HG02885 (cell line): Measurements from ENCODE around the gene RAD51B.

ENCODE experiments used
- ATAC-seq: cut with Tn5 transposase; IDR thresholded peaks from one replicate; pipeline ENCODE4 v1.9.1; 2021; ENCODE audit warnings: mild to moderate bottlenecking; ENCODE audit not compliant: unreplicated experiment, poor library complexity

The RAD51B gene

DNA sequence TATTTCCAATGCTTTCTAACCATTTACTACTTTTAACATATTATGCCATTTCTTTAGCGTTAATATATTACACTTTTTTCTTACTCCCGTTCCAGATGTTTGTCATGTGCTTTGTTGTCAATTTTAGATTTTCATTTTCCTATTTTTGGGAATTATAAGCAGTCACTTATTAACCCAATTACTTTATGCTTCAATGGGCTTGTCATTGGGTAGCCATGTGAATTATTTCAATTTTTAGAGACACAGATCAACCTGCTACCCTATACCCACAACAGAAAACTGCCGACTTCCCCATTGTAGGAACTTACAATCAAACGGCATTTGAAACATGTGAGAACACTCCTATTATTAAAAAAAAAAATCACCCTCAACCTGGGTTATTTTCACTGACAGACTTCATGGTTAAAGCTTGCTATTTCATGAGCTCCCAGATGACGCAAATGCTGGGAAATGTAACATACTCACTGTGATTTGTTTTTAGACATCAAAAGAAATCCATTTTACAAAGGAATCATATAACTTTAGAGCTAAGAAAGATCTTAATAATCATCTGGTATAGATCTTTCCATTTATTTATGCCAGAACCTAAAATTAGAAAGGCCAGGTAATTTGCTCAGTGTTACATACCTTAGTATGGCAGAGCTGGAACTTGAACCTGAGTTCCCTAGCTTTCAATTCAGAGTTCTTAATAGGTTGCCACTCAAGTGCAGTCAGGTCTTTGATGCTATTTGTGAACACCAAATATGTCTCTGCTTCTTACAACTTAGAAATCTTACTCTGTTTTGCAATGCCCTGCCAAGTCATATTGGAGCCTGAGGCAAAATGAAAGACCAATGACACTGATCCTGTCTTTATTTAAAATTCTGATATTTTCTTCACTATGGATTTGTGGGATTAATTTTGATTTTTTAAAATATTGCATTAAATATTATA is 340.4 kb downstream of the RAD51B start:
- no peak for ATAC-seq

DNA sequence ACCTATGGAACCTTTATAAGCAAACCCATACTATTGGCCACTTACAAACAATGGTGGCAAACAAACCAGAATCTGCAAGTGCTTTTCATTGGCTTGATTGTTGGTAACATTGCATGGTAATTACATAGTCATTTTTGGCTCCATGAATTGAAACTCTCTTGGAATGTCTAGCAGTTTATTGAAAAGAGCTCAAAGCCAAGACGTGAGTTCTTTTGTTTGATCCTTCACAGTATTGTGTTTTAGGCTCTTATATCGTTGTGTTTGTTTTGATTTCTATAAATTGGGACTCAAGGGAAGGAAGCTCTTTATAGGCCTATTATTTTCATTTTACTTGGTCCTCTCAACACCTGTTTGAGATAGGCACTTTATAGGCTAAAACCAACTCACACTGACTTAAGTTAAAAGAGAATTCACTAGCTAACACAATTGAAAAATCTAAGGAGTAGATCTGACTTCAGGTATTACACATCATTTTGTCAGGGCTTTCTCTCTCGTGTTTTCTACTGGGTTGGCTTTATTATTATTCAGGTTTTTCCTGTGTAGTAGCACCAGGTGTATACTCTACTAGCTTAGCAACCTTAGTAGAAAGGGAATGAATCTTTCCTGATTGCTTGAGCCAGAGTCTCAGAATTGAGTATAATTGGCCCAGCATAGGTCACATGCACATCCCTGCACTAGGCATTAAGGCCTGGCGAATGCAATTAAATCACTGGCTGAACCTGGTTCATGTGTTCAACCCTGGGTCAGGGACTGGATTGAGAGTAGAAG is 341.4 kb downstream of the RAD51B start:
- ATAC-seq, result no peak

DNA sequence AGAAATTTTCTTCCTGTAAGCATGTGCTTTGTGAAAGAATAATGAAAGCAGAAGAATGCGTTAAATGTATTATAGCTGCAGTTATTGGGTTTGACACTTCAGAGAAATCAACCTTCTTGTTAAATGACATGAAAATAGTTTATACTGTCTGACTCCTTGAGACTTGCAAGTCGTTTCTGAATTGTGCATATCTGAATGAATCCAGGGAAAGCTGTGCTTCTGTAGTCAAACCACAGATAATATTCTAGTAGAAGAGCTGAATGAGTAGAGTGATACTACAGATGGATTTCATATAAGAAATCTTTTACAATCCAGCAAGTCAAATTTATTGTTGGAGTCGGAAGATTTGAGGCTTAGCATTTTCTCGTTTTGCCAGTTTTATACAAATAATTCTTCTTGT is 343.3 kb downstream of the RAD51B start:
- ATAC-seq, result no peak

DNA sequence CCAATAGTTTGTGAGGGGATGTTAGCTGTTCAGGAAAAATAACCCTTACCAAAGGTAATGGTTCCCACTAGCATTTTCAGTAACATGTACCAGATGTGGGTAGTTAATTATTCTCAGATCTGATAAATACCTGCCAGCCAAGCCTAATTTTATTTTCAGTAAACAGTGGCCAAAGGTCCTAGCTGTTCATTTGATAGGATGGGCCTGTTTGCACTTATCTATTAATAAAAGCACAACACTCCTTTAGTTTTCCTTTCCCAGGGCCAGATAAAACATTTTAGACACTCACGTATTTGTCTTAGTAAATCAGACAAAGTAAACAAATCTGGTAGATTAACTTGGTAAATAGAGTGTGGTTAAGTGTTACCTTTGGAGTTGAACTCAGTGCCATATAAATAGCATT is 345.1 kb downstream of the RAD51B start:
- no peak for ATAC-seq

DNA sequence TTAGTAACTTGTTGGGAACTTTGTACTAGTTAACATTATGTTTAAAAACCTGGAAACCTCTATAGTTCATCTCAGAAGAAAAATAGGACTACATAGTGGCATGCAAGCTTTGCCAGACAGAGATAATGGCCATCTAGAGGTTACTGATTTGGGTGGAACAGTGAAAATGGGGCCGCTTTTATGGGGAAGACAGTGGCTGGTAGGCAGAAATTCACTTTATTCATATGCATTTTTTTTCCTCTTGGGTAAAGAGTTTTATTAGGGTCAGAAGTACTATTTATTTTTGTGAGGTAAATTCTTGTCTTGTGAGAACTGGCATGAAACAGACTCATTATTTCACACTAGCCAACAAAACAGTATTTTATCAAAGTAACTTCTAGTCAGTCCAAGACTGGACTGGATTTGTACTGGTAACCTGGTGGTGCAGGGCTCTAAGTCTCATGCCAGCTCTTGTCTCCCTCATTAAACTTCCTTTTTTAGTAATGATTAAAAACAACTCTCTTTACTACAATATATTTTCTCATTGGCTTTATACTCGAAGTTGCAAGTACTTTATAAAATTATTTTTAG is 345.8 kb downstream of the RAD51B start:
- ATAC-seq, result no peak

DNA sequence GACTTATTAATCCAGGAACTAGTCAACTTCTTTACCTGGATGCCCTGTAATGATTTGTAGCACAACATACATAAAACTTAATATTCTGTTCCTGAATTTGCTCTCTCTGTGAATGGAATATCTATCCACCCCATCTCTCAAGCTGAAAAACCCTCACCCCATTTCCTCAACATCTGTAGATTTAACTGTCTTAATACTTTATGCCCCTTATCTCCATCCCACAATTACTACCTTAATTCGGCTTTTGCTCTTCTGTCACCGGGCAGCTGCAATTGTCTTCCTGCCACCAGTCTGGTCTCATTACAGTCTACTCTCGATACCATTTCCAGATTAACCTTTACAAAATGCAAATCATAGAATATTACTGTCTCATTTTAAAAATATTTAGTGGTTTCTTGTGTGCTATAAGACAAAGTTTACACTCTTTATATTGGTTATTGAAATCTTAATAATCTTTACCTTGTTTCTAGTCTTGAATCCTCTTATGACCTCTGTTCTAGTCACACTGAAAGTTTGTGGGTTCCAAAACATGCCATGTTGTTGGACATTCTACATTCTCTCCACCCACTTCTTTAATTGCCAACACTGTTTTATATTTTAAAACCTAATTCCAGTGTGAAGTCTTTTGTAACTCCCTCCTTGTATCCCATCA is 347.3 kb downstream of the RAD51B start:
- no peak for ATAC-seq

DNA sequence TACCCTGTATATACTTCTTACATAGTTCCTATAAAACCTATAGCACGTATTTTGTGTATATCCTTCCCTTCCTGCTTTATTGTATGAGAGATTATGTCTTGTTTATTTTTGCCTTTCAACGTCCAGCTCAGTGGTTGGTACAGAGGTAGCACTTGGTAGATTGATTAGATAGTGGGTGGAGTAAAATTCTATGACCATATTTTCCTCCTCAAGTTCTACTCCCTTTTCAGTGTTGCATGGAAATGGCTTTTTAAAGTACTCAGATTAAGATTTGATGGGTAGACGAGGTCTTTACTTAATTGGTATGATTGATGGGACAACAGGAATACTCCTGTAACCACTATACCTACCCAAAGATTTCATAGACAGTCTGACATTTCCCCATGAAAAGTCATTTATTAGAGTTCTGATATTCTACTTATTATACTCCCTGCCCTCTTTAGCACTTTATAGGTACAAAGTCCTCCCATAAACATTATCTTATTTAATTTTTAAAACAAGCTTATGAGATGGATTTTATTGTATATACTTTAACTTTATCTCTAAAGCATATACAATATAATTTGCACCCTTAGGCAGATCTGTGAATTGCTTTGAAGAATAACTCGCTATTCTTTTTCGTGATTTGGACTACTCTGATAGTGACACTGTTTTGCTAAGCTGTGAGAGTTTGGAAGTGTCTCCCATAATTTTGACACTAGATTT is 348.0 kb downstream of the RAD51B start:
- ATAC-seq, result no peak

DNA sequence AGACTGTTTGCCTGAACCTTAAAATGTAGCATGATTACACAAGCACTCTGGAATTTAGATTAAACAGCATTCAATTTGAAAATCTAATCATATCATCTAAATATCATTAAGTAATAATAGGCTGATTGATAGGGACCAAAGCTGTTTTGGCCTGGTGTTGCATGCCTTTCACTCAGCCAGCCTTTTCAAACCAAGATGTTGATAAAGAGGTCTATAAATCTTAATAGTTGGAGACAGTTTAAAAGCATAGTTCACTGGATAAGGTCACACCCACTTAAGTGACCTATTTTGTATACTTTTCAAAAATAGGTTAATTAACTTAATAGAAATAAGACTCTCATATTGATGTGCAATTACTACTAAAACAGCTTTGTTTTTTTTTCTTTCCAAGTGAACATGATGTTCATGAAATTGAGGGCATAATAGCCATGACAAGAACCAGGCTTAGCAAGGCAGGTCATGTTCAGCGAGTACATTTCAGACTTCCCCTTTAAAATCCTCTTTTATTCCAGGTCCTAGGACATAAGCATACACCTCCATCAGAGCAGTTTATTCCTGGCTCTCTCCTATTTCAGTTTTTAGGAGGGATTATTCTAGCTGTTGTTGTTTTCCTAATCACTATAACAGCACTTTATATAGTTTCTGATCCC is 349.0 kb downstream of the RAD51B start:
- no peak for ATAC-seq

DNA sequence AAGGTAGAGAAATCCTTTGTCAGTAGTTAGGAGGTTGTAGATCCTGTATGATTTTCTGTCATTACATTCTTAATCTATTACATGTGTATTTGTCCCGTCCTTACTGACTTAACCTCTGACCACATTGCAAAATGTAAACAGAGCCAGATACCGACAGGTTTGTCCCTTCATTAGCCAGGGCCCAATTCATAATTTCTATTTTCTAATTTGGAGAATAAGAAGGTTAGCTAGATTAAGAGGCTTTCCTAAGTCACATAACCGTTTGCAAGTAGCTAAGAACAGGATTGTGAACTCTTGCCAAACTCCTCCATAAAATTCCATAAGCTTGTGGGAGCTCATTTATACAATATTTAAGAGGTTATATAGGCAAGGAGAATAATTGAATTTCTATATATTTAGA is 352.6 kb downstream of the RAD51B start:
- no peak for ATAC-seq

DNA sequence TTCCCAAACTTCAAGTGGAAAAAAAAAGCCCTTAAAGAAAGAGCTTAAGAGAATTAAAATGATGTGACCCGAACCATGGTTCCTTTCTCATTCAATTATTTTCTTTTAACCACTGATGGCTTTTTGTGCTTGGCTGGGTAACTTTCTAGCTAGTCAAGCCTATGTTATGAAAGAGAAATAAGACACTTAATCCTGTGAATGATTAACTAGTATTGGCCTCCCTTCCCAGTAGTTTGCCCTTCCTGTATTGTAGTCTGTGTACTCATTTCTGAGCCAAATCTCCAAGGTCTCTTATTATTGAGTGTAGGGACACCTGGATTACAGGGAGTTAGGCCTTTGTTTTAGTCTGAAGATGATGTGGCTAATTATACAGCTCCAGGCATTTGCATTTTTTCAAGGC is 353.0 kb downstream of the RAD51B start:
- no peak for ATAC-seq

DNA sequence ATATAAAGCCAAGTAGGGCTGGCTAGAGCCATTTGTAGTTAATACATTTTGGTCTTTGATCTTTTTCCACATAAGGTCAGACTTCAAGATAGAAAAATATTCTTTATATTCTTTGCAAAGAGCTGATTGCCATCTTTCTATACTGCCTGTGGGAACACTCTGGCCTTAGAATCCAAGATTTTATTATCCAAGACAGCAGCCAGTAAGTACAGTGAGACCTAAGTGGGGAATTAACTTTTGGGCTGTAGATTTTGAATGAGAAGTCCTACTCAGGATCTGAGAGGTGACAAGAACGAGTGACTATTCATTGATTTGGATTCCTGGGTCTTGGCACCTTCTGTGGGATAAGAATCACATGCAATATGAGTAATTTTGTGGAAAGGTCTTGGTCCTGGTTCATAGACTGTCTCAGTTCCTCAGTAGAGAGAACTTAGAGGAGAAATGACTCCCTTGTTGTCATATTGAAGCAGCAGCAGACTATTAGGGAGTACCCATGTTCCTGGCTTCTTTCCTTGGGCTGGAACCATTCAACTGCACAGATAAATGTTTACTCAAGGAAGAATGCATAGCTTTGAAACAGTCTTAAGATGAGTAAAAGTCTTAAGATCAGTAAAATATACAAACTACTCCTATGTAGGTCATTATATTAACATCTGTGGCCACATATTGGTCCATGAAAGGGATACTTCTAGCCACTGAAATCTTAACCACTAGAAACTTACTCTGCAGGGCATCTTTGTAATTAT is 353.8 kb downstream of the RAD51B start:
- no peak for ATAC-seq

DNA sequence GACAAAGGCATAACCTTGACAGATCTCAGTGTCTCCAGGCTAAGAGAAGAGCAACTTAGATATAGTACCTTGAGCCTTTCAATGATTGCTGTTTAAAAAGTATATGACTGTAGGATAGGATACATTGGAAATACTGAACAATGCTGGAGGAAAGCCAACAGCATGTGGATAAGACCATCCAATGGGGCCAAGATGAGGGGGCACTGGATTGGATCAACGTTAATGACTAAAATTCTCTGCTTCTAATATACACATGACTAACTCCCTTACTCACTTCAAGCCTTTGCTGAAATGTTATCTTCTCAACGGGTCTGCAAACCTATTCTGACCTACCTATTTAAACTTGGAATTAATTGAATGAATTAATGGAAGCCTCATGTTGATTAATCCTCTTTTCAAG is 354.9 kb downstream of the RAD51B start:
- no peak for ATAC-seq

DNA sequence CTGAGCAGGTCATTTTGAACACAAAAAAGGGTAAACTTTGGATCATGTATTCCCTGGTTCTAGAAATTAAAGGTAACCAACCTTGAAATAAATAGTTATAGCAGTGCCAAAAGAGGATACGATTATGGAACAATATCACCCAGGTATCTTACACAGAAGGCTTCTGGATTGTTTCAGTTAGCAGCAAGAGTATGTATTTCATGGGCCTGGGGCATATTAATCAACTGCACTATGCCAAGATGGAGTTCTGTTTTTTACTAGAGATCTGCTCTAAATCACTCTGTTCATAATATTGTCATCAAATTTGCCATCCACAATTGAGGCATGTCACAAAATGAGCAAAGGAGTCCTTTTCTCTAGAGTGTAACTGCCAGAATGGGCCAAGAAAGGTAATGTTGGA is 357.1 kb downstream of the RAD51B start:
- no peak for ATAC-seq

DNA sequence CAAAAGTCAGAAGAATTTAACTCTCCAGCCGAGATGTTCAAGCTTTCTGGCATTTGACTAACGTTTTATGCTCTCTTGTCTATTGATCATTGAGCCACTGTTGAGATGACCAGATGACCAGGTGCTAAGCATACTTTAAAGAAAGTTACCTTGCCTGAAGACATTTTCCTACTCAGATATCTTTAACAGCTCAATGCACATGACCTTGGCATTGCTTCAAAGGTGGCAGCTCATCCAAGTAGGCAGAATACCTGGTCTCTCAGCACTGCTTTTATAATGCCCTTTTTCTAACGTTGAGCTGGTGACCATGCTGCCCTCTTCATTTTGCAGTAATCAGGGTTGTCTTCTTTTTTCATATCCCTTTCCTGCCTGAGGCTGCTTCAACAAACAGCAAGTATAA is 358.1 kb downstream of the RAD51B start:
- no peak for ATAC-seq

DNA sequence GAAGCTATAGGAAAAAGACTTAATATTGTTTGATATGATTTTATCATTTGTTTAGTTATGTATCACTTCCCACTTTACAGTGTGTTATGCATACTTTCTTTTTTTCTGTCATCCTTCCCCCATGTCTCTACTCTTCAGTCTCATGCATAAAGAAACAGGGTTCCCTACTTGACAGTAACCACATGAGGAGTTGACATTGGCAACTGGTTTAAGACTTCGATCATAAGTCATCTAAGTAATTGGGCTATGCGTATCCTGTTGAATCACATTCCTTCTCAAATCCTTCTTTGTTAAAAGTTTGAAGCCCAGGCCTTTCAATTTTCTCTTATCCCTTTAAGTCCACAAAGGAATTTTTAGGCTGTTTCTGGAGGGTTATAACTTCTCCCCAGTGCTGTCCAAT is 358.7 kb downstream of the RAD51B start:
- no peak for ATAC-seq

DNA sequence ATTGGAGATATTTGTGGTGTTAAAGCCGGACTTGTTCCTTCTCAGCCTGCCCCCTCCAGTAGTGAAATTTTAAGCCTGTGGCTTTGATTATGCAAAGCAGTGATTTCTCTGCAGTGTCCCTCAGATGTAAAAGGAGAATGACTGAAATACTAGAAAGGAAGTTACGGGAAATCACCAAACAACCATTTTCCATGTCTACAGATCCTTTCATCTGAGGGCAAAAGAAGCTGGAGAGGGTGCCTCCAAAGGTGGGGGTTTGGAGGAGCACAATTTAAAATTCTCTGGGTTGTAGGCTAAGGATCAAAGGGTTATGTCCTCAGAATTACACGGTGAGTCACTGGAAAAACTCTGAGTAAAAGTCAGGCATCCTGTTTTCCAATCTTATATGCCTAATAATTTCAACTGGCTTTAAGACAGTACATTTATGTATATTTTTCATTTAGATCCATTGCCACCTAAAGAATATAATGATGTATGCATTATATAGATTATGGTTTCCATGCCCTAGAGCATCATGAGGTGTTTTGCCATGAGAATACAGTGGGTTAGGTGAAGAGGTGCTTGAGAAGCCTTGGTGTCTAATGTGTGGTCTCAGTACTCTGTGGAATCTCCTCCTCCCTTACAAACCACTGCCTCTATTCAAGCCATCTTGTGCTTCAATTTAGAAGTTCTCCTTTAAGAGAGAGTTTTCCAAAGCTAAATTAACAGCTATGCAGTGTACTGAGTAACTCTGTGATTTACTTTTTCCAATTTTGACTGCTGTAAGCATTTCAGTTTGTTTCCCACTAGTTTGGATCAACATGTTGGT is 362.1 kb downstream of the RAD51B start:
- ATAC-seq, result no peak

DNA sequence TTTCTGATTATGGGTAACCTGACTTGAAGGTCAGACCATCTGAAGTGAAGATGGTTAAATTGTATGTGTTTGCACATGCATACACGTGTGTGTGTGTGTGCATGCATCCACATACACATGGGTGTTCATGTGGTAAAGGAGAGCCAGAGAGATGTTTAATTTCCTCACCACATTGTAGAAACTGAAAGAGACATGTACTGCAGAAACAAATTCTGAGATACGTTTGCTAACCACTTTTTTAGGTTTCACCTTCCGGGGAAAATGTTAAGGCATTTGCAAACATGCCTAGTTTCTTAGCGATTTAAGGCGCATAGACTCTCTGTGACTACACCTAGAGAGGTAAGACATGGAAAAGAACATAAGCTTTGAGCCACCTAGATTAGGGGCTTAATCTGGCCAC is 362.9 kb downstream of the RAD51B start:
- peak; percentile 86 for ATAC-seq
